ENCODE measurements around the gene ATP12A.

GRCh38 chr13:24745861-24746617 is 65.8 kb downstream of the ATP12A start:
- TF ChIP-seq ATF2 (IDR thresholded peaks at IDR 0.05; ENCODE audit: low read length) (no peak), CTCF (IDR thresholded peaks at IDR 0.05; ENCODE audit: control extremely low read depth in 1 of 3, insufficient read depth in 1 of 3, low read depth in 1 of 3, low read length in 3 of 3) (no peak), TCF12 (IDR thresholded peaks at IDR 0.05; ENCODE audit: low read depth, low read length) (no peak), YY1 (IDR thresholded peaks at IDR 0.05; ENCODE audit: low read depth, low read length) (no peak), SIN3A (conservative IDR thresholded peaks at IDR 0.05 in 1 of 2, IDR thresholded peaks at IDR 0.05 in 1 of 2; ENCODE audit: low read depth in 1 of 2, low read length in 2 of 2) (no peak), MAX (IDR thresholded peaks at IDR 0.05) (no peak)

All from H1 (cell line).